ENCODE results near the gene KDM4C.

The KDM4C gene

DNA sequence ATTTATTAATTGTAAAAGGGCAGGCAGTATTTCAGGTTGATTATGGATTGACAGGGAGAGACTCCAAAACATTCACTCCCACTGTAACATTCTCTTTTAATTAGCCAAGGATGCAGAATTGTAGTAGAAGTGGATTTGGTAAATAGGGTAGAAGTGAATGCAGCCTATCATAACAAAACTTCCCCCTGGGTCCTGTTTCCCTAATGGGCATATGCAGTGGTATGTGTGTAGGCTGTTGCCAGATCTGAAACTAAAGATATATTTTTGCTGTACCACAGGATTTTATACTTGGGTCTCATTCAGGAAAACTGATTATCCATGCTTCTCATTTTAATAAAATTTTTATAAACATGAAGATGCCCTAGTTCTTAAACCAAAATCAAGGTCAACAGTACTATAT is 351.2 kb downstream of the KDM4C start:
- DNase-seq, result no peak

DNA sequence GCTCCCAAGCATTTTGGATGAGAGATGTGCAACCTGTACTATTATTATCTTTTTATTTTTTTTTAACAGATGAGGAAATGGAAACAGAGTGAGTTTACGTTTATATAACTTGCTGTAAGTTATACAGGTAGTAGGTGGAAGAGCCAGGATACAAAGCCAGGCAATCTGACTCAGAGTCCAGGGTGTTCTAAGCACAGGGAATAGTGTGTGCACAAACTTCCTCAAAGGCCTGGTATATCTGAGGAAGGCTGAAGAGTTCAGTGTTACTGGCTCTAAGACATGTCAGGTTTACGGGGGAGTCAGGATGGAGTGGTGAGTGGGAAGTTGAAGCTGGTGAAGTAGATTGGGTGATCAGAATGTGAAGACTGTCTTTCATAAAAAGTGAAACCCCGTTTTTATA is 353.6 kb downstream of the KDM4C start:
- no peak for DNase-seq

DNA sequence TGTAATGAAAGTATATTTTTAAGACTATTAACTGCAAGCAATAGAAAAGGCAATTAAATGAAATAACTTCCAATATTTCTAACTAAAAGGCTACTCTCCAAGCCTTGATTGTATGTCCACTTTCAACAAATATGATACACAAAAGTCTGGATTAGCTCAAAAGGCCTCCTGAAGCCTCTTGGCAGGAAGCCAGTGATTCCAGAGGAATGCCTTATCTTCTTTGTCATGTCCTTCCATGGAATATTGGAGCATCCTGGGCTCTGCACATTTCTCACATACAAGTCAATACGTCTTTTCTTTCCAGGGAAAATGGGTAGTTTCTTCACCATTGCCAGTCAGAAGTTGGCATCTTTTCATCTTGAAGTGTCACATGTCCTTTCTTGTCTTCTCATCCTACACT is 357.8 kb downstream of the KDM4C start:
- no peak for DNase-seq

DNA sequence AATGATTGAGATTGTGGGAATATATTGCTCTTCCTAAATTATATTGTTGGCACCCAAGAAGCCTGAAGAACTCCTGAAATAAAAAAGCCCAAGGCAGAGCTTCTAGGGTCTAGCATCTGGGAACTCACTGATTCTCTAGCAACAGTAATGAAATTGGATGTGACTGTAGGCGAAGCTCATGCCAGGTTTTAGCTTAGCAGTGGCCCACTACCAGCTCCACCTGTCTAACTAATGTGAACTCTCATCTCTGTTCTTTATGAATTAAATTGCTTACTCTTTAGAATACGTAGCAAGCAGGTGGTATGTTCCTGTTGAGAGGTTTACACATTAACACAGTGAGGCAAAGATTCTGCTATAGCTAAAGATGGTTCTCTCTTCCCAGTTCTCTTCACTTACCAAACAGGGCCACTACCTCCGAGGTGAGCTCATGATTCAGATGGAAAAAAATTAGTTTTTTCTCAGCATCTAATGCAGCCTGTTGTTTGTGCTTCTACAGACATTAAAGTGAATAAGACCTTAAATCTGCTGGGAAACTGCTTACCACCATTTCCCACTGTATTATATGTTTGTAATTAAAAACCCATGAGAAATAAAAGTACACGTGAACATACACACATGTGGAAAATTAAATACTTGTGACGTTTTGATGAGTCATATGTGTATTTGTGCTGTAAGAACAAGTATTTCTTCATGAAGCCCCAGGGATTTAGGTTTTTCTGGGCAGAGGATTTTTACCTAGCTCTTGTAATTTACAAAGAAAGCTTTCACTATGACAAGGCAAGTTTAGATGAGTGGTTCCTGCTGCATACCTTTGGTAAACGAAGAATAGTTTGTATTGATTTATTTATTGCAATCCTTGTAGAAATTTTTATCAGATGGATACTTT is 360.1 kb downstream of the KDM4C start:
- DNase-seq, result no peak

DNA sequence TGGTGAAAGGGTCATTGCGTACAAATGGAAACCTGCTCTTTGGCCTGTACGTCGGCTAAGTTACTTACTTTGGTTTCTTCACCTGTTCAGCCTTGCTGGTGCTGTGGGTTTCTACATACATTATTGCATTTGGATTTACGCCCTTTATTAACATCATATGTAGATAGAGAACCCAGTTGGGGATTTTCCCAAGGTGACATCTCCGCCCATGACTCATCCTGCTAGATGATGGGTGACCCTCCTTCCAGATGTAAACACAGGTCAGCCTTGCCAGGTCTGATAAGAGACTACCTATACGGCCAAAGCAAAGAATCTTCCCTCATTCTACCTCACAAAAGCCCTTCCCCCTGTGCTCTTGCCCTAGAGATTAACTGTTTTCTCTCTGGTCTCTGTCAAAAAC is 360.9 kb downstream of the KDM4C start:
- no peak for DNase-seq

DNA sequence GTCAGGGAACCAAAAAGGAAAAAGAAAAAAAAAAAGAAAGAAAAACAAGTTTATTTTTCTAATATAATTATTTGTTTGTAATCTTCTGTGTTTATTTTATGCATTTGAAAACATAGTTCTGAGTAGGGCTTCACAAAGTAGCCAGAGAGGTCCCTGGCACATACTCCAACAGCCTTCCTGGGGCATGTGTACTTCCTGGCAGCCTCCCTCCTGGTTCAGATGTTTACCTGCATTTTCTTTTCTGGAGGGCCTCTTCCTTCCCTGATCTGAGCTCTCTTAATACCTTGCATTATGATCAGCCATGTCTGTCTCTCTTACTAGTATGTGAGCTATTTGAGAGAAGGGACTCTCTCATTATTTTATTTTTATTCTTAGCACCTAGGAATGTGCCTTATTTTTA is 361.8 kb downstream of the KDM4C start:
- no peak for DNase-seq

DNA sequence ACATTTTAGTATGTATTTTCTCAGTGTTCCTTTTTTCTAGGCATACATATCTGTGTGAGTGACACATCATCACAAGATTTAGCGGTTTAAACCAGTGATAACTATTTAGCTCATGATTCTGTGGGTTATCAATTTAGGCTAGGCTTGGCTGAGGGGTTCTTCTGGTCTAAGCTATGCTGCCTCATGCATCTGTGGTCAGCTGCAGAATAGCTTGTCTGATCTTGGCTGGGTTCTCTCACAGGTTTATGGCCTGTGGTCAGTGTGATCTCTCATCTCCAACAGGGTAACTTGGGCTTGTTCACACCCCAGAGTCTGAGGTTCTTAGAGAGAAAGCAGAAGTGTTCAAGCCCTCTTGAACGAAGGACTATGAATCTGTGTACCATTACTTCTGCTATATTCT is 363.3 kb downstream of the KDM4C start:
- DNase-seq, result no peak

GRCh38 chr9:7121664-7122063 is 363.9 kb downstream of the KDM4C start:
- no peak for DNase-seq

- no peak for DNase-seq
Measured at GRCh38 chr9:7123743-7124142, 366.0 kb downstream of the KDM4C start.

DNA sequence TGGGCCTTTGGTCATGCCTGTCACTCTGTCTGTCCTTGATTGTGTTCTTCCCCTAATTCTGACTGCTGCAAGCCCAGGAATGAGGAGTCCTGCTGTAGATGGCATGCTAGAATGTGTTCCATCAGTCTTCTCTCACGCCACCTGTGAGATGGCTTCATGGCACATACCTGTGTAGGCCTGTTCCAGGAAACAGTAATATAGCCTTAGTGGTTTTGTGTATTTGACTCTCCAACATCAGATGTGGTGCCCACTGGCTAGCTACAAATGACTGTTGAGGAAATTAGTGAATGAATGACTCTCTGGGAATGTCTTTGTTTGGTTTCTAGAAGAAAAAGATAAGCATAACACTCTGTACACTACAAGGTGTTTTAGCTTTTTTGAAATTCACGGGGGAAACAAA is 367.5 kb downstream of the KDM4C start:
- no peak for DNase-seq

DNA sequence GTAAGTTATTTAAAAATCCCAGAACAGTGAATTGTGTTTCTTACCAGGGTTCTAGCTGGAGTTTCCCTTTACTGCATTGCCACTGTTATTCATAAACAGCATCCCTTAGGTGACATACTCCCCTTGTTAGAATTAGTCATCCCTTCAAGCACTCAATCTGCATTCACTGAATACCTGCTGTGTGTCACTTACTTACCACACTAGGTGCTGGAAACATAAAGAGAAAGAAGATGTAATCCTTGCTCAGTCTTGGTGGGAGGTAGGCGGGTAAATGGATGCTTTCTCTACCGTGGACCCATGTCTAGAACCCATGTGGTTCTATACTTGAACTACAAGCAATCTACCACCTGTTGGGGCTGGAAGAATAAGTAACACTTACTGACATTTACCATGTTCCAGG is 371.6 kb downstream of the KDM4C start:
- no peak for DNase-seq

- no peak for DNase-seq
Measured at GRCh38 chr9:7130266-7130820, 372.6 kb downstream of the KDM4C start.

DNA sequence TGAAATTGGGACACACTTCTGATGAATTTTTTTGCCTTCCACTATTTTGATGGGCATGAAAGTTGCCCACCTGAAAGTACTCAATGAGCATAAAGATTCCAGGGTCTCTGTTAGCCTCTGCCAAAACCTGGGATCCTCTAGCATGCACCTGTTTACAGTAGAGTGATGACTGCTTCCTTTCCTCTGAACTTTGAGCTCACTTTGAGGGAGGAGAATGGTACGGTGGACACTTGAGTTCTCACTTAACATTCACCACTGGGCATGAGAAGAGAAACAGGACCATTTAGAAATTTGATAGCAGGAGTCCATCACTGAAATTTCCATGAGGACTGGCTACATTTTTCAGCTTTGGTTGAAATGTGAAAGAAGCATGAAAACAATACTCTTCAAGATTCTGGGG is 374.8 kb downstream of the KDM4C start:
- no peak for DNase-seq

GRCh38 chr9:7135735-7136134 is 378.0 kb downstream of the KDM4C start:
- DNase-seq, result no peak

DNA sequence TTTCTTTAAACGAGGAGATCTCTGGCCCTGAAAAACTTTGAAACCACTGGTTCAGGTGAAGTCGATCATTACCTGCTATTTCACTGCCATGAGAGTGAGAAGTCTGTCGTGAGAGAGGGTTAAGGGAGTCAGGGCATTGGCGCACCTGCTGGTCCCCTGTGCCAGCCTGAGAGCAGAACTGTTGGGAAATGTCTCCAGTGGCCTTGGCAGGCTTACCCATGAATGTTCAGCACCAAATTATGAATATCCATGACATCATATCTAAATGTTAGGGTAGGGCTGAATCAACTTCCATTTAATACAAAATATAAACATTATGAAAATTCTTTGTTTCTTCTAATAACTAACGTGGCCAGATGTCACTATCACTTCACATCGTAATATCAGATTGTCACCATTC is 379.3 kb downstream of the KDM4C start:
- no peak for DNase-seq

- no peak for DNase-seq
Measured at GRCh38 chr9:7137571-7137970, 379.8 kb downstream of the KDM4C start.

DNA sequence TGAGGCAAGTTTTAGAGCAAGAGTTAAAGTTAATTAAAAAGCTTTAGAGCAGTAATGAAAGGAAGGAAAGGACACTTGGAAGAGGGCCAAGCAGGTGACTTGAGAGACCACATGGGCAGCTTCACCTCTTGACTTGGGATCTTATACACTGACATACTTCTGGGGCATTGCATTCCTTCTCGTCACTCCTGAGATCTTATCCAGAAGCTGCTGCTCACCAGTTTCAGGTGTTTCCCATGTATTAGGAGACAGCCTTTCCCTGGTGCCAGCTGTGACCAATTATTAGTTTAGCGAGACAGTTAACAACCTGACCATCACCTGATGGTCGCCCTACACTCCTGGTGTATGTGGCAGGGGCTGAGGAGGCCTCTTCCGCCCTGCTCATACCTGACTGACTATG is 382.1 kb downstream of the KDM4C start:
- DNase-seq, result no peak

DNA sequence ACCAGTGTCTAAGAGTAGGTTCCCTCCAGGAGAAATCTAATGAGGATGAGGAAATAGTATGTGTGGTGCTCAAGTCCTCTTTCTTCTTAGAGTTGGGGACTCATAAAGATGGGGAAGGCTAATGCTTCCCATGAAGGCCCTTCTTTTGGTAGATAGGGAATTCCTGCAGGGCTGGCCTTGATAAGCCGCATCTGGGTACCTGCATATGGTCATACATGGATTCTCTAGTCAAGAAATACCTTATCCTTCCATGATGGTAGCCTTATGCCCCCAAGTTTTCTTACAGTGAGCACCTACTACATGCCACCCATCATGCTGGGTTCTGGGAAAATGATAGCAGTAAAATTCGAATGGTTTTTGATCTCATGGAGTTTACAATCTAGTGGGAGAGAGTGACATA is 382.6 kb downstream of the KDM4C start:
- no peak for DNase-seq

DNA sequence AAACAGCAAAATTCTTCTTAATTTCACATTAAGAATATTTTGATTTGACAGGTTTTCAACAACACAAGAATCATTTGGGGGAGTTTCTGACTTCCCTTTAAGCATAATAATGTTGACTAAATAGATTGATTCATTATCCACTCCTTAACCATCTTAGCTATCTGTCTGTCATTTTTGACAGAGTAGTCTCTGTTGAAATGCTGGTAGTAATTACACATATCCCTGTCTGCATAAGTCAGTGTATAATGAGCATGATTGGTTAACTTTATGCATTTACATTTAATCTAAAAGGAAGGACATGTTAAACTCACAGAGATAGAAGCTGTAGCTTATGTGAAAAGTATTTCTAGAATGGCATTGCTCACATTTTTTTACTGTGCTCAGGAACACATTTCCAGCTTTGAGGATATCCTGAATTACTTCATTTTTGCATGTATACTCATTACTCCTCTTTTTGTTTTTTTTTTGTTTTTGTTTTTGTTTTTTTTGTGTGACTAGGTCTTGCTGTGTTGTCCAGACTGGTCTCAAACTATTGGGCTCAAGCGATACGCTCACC is 385.9 kb downstream of the KDM4C start:
- no peak for DNase-seq

DNA sequence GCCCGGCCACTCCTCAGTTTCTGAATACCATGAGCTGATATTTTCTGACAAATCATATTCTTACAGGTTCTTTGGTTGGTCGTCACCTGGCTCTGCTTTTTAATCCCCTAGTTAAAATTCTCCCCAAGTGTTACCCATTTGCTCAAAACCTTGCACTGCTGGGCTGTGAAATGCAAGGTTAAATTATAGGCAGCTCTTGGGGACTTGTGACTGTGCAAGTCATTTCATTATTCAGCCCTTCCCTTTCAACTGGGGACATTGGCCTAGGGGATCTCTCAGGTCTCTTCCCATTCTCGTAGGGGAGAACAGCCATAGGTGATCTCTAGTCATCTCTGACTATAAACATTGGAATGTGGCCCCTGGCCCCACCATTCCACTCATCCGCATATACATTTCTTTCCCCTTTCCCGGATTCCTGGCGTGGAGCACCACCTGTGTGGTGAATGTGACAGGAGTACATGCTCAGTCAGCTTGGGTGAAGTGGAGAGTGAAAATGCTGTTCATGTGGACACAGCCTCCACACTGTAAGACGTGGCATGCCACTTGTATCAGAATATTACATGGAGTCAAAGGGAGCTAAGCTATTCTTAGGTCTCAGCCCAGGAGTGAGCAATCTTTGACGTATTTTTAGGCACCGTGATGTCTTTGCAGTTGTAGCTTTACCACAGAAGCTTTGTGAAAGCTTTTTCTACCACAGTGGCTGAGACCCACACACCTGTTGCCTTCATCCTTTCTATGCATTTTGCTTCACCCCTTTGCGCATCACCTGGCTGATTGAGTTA is 386.7 kb downstream of the KDM4C start:
- DNase-seq, result no peak

GRCh38 chr9:7145361-7146069 is 387.7 kb downstream of the KDM4C start:
- no peak for DNase-seq

DNA sequence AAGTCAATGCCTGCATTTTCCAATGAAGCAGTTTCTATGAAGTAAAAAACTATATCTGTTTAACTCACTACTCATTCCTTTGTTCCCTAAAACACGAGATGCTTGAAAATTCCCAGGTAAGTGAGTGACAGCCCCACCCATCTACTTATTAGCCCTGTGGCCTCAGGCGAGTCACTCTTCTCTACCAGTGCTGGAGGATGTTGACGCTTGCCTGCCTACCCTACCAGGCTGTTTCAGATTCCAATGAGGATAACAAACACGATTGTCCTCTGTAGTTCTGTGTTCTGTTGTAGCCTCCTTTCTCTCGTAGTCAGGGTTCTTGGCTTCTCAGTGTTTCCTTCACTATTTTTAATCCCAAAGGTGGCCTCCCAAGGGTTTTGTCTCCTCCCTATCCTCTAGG is 388.8 kb downstream of the KDM4C start:
- DNase-seq, result no peak
